Sigmoid colon (tissue), 7 donors: ENCODE results near the gene RPP38. TPM values are rescaled to one million over a fixed set of nuclear protein-coding genes. Genes with fewer than 3 reads are reported as not detected.

ENCODE experiments used
- DNase-seq: peaks from one replicate; pipeline ENCODE4 v3.0.0-alpha.2; 2019
- H3K27ac ChIP-seq, 4 donors: fragments of 200-600 bp; sonication (generic); one replicate each; pipeline ENCODE4 v1.5.1; 2016 to 2019; ENCODE audit warnings: mild to moderate bottlenecking in 1 of 4
- H3K27me3 ChIP-seq, 3 donors: fragments of 200-600 bp; sonication (generic); one replicate each; pipeline ENCODE4 v1.5.1; 2019; ENCODE audit warnings: mild to moderate bottlenecking in 1 of 3
- H3K36me3 ChIP-seq, 4 donors: fragments of 200-600 bp; sonication (generic); one replicate each; pipeline ENCODE4 v1.5.1; 2016 to 2019
- H3K4me1 ChIP-seq, 4 donors: fragments of 200-600 bp; sonication (generic); one replicate each; pipeline ENCODE4 v1.5.1; 2017 to 2019
- H3K4me3 ChIP-seq, 4 donors: fragments of 200-600 bp; sonication (generic); one replicate each; pipeline ENCODE4 v1.5.1; 2017 to 2019; ENCODE audit warnings: mild to moderate bottlenecking in 2 of 4, moderate library complexity in 1 of 4
- H3K9me3 ChIP-seq, 4 donors: fragments of 200-600 bp in 3 of 4; sonication (generic) in 3 of 4; one replicate each; pipeline versions ENCODE4 v1.5.1 to v1.6.1; 2013 to 2019
- EP300 ChIP-seq, 4 donors: sonication (generic); formaldehyde crosslinking; IDR thresholded peaks; one replicate each; pipeline ENCODE4 v1.6.1; 2017; ENCODE audit warnings: antibody characterized with exemption in 4 of 4
- POLR2A ChIP-seq, 2 donors: fragments of 450-650 bp; IDR thresholded peaks; one replicate each; pipeline ENCODE4 v1.6.1; 2016; ENCODE audit warnings: antibody characterized with exemption in 2 of 2, mild to moderate bottlenecking in 2 of 2, moderate library complexity in 2 of 2
- POLR2AphosphoS5 ChIP-seq, 4 donors: sonication (generic); formaldehyde crosslinking; IDR thresholded peaks; one replicate each; pipeline ENCODE4 v1.6.1; 2017; ENCODE audit warnings: antibody characterized with exemption in 4 of 4
- WGBS, 2 donors: extraction: QIAGEN DNeasy Blood & Tissue Kit; methylation state at CpG; one replicate each; pipeline ENCODE4 v1.1.7; 2013; 5-methylcytosine and 5-hydroxymethylcytosine counted together
- intact Hi-C: fragments of 100-400 bp; cut with DNase I; formaldehyde crosslinking; loops from one replicate; pipeline ENCODE4 v1.15.1; 2023
- polyA plus RNA-seq, 3 donors: library from polyadenylated mRNA; stranded (reverse); fragments of 200-250 nt; gene quantifications; one replicate each; pipeline ENCODE4 v1.2.3, GENCODE V29; 2013
- total RNA-seq, 4 donors: library from RNA; depleted of rRNA; stranded (reverse); fragments of >200 nt; gene quantifications; one replicate each; pipeline ENCODE4 v1.1.0, GENCODE V29; 2016
- TF ChIP-seq, protein P1 (sequence below), 4 experiments: fragments of 450-650 bp in 3 of 4; fragments of 200-600 bp in 1 of 4; IDR thresholded peaks; one replicate each; pipeline ENCODE4 v1.5.1; 2016 to 2019; ENCODE audit warnings: antibody characterized with exemption in 4 of 4, mild to moderate bottlenecking in 3 of 4, moderate library complexity in 2 of 4
- donor health status: healthy with polysubstance abuse.
- donor health status: Bipolar disorder and iron deficiency.
- donor health status: healthy.

Gene RPP38
- total and polyA plus RNA-seq, 7 donors, result 8.7 to 29.5 (median 18.7) TPM

DNA sequence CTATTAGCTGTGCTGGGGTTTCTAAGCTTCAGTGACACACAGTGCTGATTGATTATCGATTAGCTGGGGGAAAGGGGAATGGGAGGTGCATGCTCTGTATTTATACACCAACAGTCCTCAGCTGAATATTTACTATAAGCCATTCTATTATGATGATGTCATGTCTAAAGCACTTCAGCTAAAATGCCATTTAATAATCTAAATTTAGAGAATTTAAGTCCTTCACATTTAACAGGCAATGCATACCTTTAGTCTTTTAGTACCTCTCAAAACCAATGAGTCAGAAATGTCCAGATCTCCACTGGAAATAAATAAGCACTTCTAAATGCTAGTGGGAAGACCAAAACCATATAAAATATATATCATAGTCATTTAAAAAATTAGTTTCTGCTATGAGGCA is 24.6 kb downstream of the RPP38 start:
- Histone ChIP-seq H3K9me3 (no peaks in the 10 kb centered on the region), H3K27ac (no peak overlapping the region), H3K36me3 (peaks cover 4 to 53% (median 21%) of the 10 kb centered on the region in 4 donors), H3K4me3 (no peak overlapping the region), H3K27me3 (no peaks in the 10 kb centered on the region), H3K4me1 (no peaks in the 10 kb centered on the region)
- DNase-seq, result no peak
- 95 to 96% methylated on average over 1 of the region's 1 CpG for WGBS, 2 donors
- intact Hi-C loops, result no loop called here
- TF ChIP-seq, protein P1, sequence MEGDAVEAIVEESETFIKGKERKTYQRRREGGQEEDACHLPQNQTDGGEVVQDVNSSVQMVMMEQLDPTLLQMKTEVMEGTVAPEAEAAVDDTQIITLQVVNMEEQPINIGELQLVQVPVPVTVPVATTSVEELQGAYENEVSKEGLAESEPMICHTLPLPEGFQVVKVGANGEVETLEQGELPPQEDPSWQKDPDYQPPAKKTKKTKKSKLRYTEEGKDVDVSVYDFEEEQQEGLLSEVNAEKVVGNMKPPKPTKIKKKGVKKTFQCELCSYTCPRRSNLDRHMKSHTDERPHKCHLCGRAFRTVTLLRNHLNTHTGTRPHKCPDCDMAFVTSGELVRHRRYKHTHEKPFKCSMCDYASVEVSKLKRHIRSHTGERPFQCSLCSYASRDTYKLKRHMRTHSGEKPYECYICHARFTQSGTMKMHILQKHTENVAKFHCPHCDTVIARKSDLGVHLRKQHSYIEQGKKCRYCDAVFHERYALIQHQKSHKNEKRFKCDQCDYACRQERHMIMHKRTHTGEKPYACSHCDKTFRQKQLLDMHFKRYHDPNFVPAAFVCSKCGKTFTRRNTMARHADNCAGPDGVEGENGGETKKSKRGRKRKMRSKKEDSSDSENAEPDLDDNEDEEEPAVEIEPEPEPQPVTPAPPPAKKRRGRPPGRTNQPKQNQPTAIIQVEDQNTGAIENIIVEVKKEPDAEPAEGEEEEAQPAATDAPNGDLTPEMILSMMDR (IDR thresholded peaks at IDR 0.05), result no peak
- TF ChIP-seq EP300 (IDR thresholded peaks at IDR 0.05), result no peak
- TF ChIP-seq POLR2AphosphoS5 (IDR thresholded peaks at IDR 0.05), result no peak
- TF ChIP-seq POLR2A (IDR thresholded peaks at IDR 0.05), result no peak

DNA sequence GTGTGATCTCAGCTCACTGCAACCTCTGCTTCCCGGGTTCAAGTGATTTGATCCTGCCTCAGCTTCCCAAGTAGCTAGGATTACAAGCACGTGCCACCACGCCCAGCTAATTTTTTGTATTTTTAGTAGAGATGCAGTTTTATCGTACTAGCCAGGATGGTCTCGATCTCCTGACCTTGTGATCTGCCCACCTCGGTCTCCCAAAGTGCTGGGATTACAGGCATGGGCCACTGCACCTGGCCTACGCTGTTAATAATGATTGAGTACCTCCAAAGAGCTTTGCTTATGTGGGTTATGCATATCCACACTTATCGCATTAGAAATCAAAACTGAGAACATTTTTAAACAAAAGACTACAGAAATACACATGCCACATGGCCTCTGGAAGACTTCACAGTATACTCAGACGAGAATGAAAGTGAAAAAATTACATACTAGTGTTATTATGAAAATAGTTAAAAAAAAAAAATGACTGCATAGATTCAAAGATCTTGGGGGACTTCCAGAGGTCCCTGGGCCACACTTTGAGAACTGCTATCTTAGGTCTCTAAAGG is 25.4 kb downstream of the RPP38 start:
- Histone ChIP-seq H3K27ac (no peak overlapping the region), H3K9me3 (no peaks in the 10 kb centered on the region), H3K4me3 (no peak overlapping the region), H3K4me1 (no peaks in the 10 kb centered on the region), H3K27me3 (no peaks in the 10 kb centered on the region), H3K36me3 (peaks cover 4 to 51% (median 22%) of the 10 kb centered on the region in 4 donors)
- TF ChIP-seq EP300 (IDR thresholded peaks at IDR 0.05) (no peak), POLR2AphosphoS5 (IDR thresholded peaks at IDR 0.05) (no peak), POLR2A (IDR thresholded peaks at IDR 0.05) (no peak)
- TF ChIP-seq, protein P1 (IDR thresholded peaks at IDR 0.05), result no peak
- intact Hi-C loops, result no loop called here
- WGBS, 2 donors, result 87 to 92% methylated on average over 9 of the region's 9 CpGs
- no peak for DNase-seq

DNA sequence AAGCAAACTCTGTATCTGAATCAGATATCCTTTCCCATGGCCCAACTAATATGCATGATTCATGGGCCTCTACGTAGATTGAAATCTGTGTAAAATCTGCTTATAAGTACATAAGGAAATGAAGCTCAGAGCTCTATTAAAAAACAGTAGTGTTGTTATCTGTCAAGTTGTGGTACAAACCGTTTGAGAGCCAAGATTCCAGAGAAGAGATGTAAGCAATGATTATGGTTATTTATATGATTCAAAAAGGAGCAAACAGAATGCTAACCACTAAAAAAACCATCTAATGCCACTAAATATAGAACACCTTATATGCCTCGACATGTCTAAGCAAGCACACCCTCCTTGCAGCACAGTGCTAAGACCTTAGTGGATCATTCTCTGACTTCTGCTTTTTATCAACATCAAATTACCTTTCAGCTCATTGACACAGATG is 26.6 kb downstream of the RPP38 start:
- no peaks in the 10 kb centered on the region for H3K27me3 ChIP-seq
- no peaks in the 10 kb centered on the region for H3K4me1 ChIP-seq
- no peaks in the 10 kb centered on the region for H3K9me3 ChIP-seq
- no peak for DNase-seq
- intact Hi-C loops, result no loop called here
- no peak overlapping the region for H3K4me3 ChIP-seq
- TF ChIP-seq, protein P1 (IDR thresholded peaks at IDR 0.05), result no peak
- TF ChIP-seq POLR2AphosphoS5 (IDR thresholded peaks at IDR 0.05) (no peak), POLR2A (IDR thresholded peaks at IDR 0.05) (no peak), EP300 (IDR thresholded peaks at IDR 0.05) (no peak)
- 57 to 66% methylated on average over 3 of the region's 3 CpGs for WGBS, 2 donors
- H3K36me3 ChIP-seq, result peaks cover 6 to 51% (median 24%) of the 10 kb centered on the region in 4 donors
- no peak overlapping the region for H3K27ac ChIP-seq

DNA sequence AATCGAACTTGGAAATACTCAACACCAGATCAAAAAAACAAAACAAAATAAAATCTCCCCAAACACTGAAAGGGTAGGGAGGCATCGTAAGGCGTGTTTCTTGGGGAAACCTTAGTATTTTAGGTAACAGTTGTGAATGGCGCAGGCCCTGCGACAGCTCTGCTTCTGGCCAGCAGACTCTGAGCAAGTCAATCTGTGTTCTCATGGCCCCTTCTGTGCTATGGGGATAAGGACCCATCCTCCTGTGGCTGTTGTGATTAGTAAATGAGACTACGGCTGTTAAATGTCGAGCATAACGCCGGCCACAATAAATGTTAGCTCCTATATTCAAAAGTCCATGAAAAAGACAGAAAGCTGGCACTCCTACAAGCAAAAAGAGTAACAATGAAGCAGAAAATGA is 27.0 kb downstream of the RPP38 start:
- peaks cover 3 to 51% (median 19%) of the 10 kb centered on the region in 4 donors for H3K36me3 ChIP-seq
- H3K4me1 ChIP-seq, result no peaks in the 10 kb centered on the region
- WGBS, 2 donors, result 95 to 97% methylated on average over 9 of the region's 9 CpGs
- no peaks in the 10 kb centered on the region for H3K9me3 ChIP-seq
- no peak overlapping the region for H3K27ac ChIP-seq
- intact Hi-C loops, result no loop called here
- no peaks in the 10 kb centered on the region for H3K27me3 ChIP-seq
- TF ChIP-seq POLR2A (IDR thresholded peaks at IDR 0.05) (no peak), POLR2AphosphoS5 (IDR thresholded peaks at IDR 0.05) (no peak), EP300 (IDR thresholded peaks at IDR 0.05) (no peak)
- TF ChIP-seq, protein P1 (IDR thresholded peaks at IDR 0.05), result no peak
- no peak for DNase-seq
- H3K4me3 ChIP-seq, result no peak overlapping the region

DNA sequence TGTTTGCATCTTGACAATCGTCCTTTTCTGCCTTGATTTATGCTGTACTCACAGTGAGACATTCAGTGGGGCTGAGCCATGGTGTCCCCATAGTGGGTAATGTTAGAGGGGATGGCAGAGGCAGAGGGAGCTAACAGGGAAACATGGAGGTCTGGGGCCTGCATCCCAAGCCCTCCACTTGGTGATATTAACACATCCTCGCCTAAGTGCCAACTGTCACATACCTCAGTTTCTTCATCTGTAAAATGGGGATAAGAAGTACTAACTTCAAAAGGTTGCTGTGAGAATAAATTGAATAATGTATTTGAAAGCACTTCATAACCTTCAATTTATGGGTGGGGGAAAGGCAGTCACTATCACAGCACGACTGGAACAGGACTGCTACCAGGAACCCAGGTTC is 27.8 kb downstream of the RPP38 start:
- Histone ChIP-seq H3K9me3 (no peaks in the 10 kb centered on the region), H3K36me3 (peaks cover 3 to 51% (median 16%) of the 10 kb centered on the region in 4 donors), H3K4me1 (no peaks in the 10 kb centered on the region), H3K4me3 (no peak overlapping the region), H3K27me3 (no peaks in the 10 kb centered on the region), H3K27ac (no peak overlapping the region)
- WGBS, 2 donors, result 91 to 92% methylated on average over 3 of the region's 3 CpGs
- intact Hi-C loops, result no loop called here
- DNase-seq, result no peak
- TF ChIP-seq POLR2A (IDR thresholded peaks at IDR 0.05), result no peak
- no peak for TF ChIP-seq POLR2AphosphoS5 (IDR thresholded peaks at IDR 0.05)
- TF ChIP-seq EP300 (IDR thresholded peaks at IDR 0.05), result no peak
- TF ChIP-seq, protein P1 (IDR thresholded peaks at IDR 0.05), result no peak
